GM23248 (cell line): ENCODE measurements around the gene DHX38.

ENCODE experiments used
- EZH2 ChIP-seq: fragments of 200-600 bp; sonication (generic); IDR thresholded peaks from 2 replicates; pipeline ENCODE4 v1.6.1; 2018; ENCODE audit warnings: antibody characterized with exemption, mild to moderate bottlenecking; ENCODE audit not compliant: insufficient read depth, poor library complexity, severe bottlenecking
- EZH2phosphoT487 ChIP-seq: fragments of 200-600 bp; sonication (generic); IDR thresholded peaks from 2 replicates; pipeline ENCODE4 v1.6.1; 2018; ENCODE audit warnings: antibody characterized with exemption, moderate library complexity, mild to moderate bottlenecking, low read depth; ENCODE audit not compliant: insufficient read depth

DNA sequence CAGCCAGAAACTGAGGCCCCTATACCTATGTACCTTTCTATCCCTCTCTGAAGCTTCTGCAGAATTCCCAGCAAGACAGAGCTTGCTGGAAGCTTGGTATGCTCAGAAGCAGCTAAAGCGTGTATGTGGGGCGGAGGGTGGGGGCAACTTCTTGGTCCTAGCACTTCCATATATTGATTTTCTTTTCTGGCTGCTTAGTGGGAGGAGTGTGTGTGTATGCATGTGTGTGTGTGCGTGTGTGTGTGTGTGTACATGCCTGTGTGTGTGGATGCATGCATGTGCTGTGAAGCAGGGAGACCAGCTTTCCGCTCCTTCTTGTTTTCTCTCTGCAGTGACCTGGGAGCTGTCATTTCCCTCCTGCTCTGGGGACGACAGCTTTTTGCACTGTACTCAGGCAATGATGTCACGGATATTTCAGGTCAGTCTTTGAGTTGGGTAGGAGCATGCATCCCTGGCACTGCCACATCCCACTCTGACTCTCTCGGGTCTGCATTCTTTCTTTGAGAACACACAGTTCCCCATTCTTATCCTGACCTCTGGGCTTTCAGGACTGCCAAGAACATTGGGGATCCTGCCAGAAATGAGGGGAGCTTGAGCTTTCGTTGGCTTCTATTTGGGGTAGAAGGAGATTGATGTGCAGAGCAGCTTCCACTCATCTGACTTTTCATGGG lies 20.0 kb upstream of the DHX38 start:
- TF ChIP-seq EZH2phosphoT487 (no peak), EZH2 (no peak)
